Stimulated activated naive CD8-positive, alpha-beta T cell treated with anti-CD3 and anti-CD28 coated beads, Interleukin-15, amount 100 ng/mL, for 72 hours (primary cell): Measurements from ENCODE around the gene QKI.
"Not testable (repeated sequence)": the region's sequence is repeated elsewhere in the genome, so short reads cannot be mapped to it uniquely, and the experiment has no call there.

Experiments
- ATAC-seq: fragments of 150-1000 bp; cut with Tn5 transposase; 2 replicates; pipeline ENCODE4 v1.10.0; 2021; ENCODE audit warnings: mild to moderate bottlenecking, moderate library complexity
- DNase-seq, 2 donors: peaks; one replicate each; pipeline ENCODE4 v3.0.0; 2021 to 2022
- H3K27ac Mint-ChIP-seq, 2 donors: one replicate each; pipeline ENCODE4 v1.8.0; 2022; ENCODE audit warnings: mild to moderate bottlenecking in 2 of 2, mixed read lengths in 2 of 2, moderate library complexity in 2 of 2
- H3K27me3 Mint-ChIP-seq: one replicate; pipeline ENCODE4 v1.8.0; 2022; ENCODE audit warnings: mixed read lengths
- H3K4me1 Mint-ChIP-seq: one replicate; pipeline ENCODE4 v1.8.0; 2022; ENCODE audit warnings: mild to moderate bottlenecking, mixed read lengths
- H3K4me3 Mint-ChIP-seq, 2 donors: one replicate each; pipeline ENCODE4 v1.8.0; 2022; ENCODE audit warnings: mild to moderate bottlenecking in 2 of 2, mixed read lengths in 2 of 2, moderate library complexity in 1 of 2
- H3K9me3 Mint-ChIP-seq, 2 donors: one replicate each; pipeline ENCODE4 v1.8.0; 2022; ENCODE audit warnings: mixed read lengths in 2 of 2

The QKI gene

GRCh38 chr6:163463795-163464194 is 49.3 kb downstream of the QKI start:
- no peaks in the 10 kb centered on the region for H3K27me3 Mint-ChIP-seq
- no peak overlapping the region for H3K27ac Mint-ChIP-seq
- H3K4me1 Mint-ChIP-seq, result peaks cover 36% of the 10 kb centered on the region

GRCh38 chr6:163466839-163467390 is 52.4 kb downstream of the QKI start:
- H3K27ac Mint-ChIP-seq, result no peak overlapping the region
- H3K27me3 Mint-ChIP-seq, result no peaks in the 10 kb centered on the region
- H3K9me3 Mint-ChIP-seq, result peaks cover 24 to 32% of the 10 kb centered on the region in 2 donors
- ATAC-seq (no peak), DNase-seq (no peak)
- H3K4me3 Mint-ChIP-seq, result no peak overlapping the region
- H3K4me1 Mint-ChIP-seq, result peaks cover 8% of the 10 kb centered on the region

More at GRCh38 chr6:163463795-163464194, 49.3 kb downstream of the QKI start:
- DNase-seq, result no peak
- no peak overlapping the region for H3K4me3 Mint-ChIP-seq
- peaks cover 0 to 6% of the 10 kb centered on the region in 2 donors for H3K9me3 Mint-ChIP-seq
- ATAC-seq, result no peak

GRCh38 chr6:163468738-163469137 is 54.2 kb downstream of the QKI start:
- Mint-ChIP-seq H3K27ac (no peak overlapping the region), H3K4me1 (no peaks in the 10 kb centered on the region), H3K4me3 (no peak overlapping the region), H3K27me3 (no peaks in the 10 kb centered on the region), H3K9me3 (peaks cover 24 to 32% of the 10 kb centered on the region in 2 donors)
- no peak for ATAC-seq
- no peak for DNase-seq

GRCh38 chr6:163469459-163469985 is 55.0 kb downstream of the QKI start:
- ATAC-seq (no peak), DNase-seq (no peak)
- Mint-ChIP-seq H3K27me3 (no peaks in the 10 kb centered on the region), H3K4me1 (peaks cover 3% of the 10 kb centered on the region), H3K9me3 (peaks cover 24 to 26% of the 10 kb centered on the region in 2 donors), H3K27ac (no peak overlapping the region), H3K4me3 (no peak overlapping the region)

GRCh38 chr6:163470611-163471010 is 56.1 kb downstream of the QKI start:
- peak overlapping the region in 1 of 2 donors; percentile 9 for H3K27ac Mint-ChIP-seq
- no peaks in the 10 kb centered on the region for H3K27me3 Mint-ChIP-seq
- peaks cover 6% of the 10 kb centered on the region for H3K4me1 Mint-ChIP-seq
- ATAC-seq (no peak), DNase-seq (no peak)
- no peak overlapping the region for H3K4me3 Mint-ChIP-seq
- H3K9me3 Mint-ChIP-seq, result peaks cover 24 to 26% of the 10 kb centered on the region in 2 donors

GRCh38 chr6:163474581-163474980 is 60.1 kb downstream of the QKI start:
- peaks cover 6% of the 10 kb centered on the region for H3K4me1 Mint-ChIP-seq
- DNase-seq (no peak), ATAC-seq (no peak)
- H3K27ac Mint-ChIP-seq, result no peak overlapping the region
- H3K9me3 Mint-ChIP-seq, result peaks cover 19 to 20% of the 10 kb centered on the region in 2 donors
- no peak overlapping the region for H3K4me3 Mint-ChIP-seq
- no peaks in the 10 kb centered on the region for H3K27me3 Mint-ChIP-seq

- not testable (repeated sequence) for H3K4me1 Mint-ChIP-seq, H3K9me3 Mint-ChIP-seq, H3K4me3 Mint-ChIP-seq, DNase-seq, H3K27me3 Mint-ChIP-seq, H3K27ac Mint-ChIP-seq, ATAC-seq
Observed at GRCh38 chr6:163476946-163477345, 62.4 kb downstream of the QKI start.

GRCh38 chr6:163483107-163483506 is 68.6 kb downstream of the QKI start:
- no peaks in the 10 kb centered on the region for H3K9me3 Mint-ChIP-seq
- H3K27ac Mint-ChIP-seq, result no peak overlapping the region
- ATAC-seq (no peak), DNase-seq (no peak)
- no peaks in the 10 kb centered on the region for H3K27me3 Mint-ChIP-seq
- peaks cover 17% of the 10 kb centered on the region for H3K4me1 Mint-ChIP-seq
- no peak overlapping the region for H3K4me3 Mint-ChIP-seq

GRCh38 chr6:163485388-163485851 is 70.9 kb downstream of the QKI start:
- Mint-ChIP-seq H3K4me1 (peaks cover 33% of the 10 kb centered on the region), H3K27me3 (no peaks in the 10 kb centered on the region), H3K4me3 (no peak overlapping the region), H3K27ac (no peak overlapping the region), H3K9me3 (no peaks in the 10 kb centered on the region)
- no peak for ATAC-seq
- DNase-seq, result no peak

GRCh38 chr6:163486821-163487220 is 72.3 kb downstream of the QKI start:
- no peaks in the 10 kb centered on the region for H3K9me3 Mint-ChIP-seq
- no peak overlapping the region for H3K27ac Mint-ChIP-seq
- peaks cover 42% of the 10 kb centered on the region for H3K4me1 Mint-ChIP-seq
- no peak for DNase-seq
- no peaks in the 10 kb centered on the region for H3K27me3 Mint-ChIP-seq
- no peak overlapping the region for H3K4me3 Mint-ChIP-seq
- no peak for ATAC-seq

- ATAC-seq (no peak), DNase-seq (no peak)
- no peaks in the 10 kb centered on the region for H3K27me3 Mint-ChIP-seq
- no peak overlapping the region for H3K27ac Mint-ChIP-seq
- peaks cover 42% of the 10 kb centered on the region for H3K4me1 Mint-ChIP-seq
- no peaks in the 10 kb centered on the region for H3K9me3 Mint-ChIP-seq
- no peak overlapping the region for H3K4me3 Mint-ChIP-seq
Observed at GRCh38 chr6:163487606-163488005, 73.1 kb downstream of the QKI start.

GRCh38 chr6:163489584-163489983 is 75.1 kb downstream of the QKI start:
- ATAC-seq, result no peak
- no peak for DNase-seq
- Mint-ChIP-seq H3K4me1 (peaks cover 42% of the 10 kb centered on the region), H3K27me3 (no peaks in the 10 kb centered on the region), H3K9me3 (no peaks in the 10 kb centered on the region), H3K4me3 (no peak overlapping the region), H3K27ac (no peak overlapping the region)

GRCh38 chr6:163490826-163491577 is 76.5 kb downstream of the QKI start:
- no peaks in the 10 kb centered on the region for H3K27me3 Mint-ChIP-seq
- peak overlapping the region in 1 of 2 donors; percentile 40 for H3K27ac Mint-ChIP-seq
- peak overlapping the region in 1 of 2 donors; percentile 45 for H3K4me3 Mint-ChIP-seq
- peaks cover 38% of the 10 kb centered on the region for H3K4me1 Mint-ChIP-seq
- H3K9me3 Mint-ChIP-seq, result no peaks in the 10 kb centered on the region
- ATAC-seq, result no peak
- no peak for DNase-seq

- Mint-ChIP-seq H3K27ac (no peak overlapping the region), H3K4me1 (peaks cover 46% of the 10 kb centered on the region), H3K27me3 (no peaks in the 10 kb centered on the region), H3K9me3 (no peaks in the 10 kb centered on the region), H3K4me3 (no peak overlapping the region)
- DNase-seq (no peak), ATAC-seq (no peak)
Observed at GRCh38 chr6:163491737-163492300, 77.3 kb downstream of the QKI start.

GRCh38 chr6:163494279-163494727 is 79.8 kb downstream of the QKI start:
- no peaks in the 10 kb centered on the region for H3K9me3 Mint-ChIP-seq
- peaks cover 35% of the 10 kb centered on the region for H3K4me1 Mint-ChIP-seq
- DNase-seq, result no peak
- ATAC-seq, result no peak
- no peak overlapping the region for H3K27ac Mint-ChIP-seq
- no peaks in the 10 kb centered on the region for H3K27me3 Mint-ChIP-seq
- H3K4me3 Mint-ChIP-seq, result no peak overlapping the region

GRCh38 chr6:163496205-163496604 is 81.7 kb downstream of the QKI start:
- DNase-seq, result no peak
- no peak overlapping the region for H3K4me3 Mint-ChIP-seq
- peaks cover 5 to 7% of the 10 kb centered on the region in 2 donors for H3K9me3 Mint-ChIP-seq
- ATAC-seq, result no peak
- no peaks in the 10 kb centered on the region for H3K27me3 Mint-ChIP-seq
- no peak overlapping the region for H3K27ac Mint-ChIP-seq
- peaks cover 16% of the 10 kb centered on the region for H3K4me1 Mint-ChIP-seq
